OCI-LY1 (cell line): ENCODE measurements around the gene NPC2.

ENCODE experiments used
- H2AFZ ChIP-seq: fragments of 200-600 bp; sonication (generic), shearing (Covaris generic); 2 replicates; pipeline ENCODE4 v1.6.0; 2014; ENCODE audit warnings: antibody characterized with exemption, mild to moderate bottlenecking, low read length
- H3F3A ChIP-seq: fragments of 200-600 bp; sonication (generic), shearing (Covaris generic); 2 replicates; pipeline ENCODE4 v1.6.0; 2014; ENCODE audit warnings: mild to moderate bottlenecking, antibody characterized with exemption, low read length, moderate library complexity; ENCODE audit not compliant: insufficient read depth
- H3K27ac ChIP-seq: fragments of 200-600 bp; sonication (generic); 2 replicates; pipeline ENCODE4 v1.5.1; 2014; ENCODE audit warnings: low read length, mixed run types, mild to moderate bottlenecking, low read depth; ENCODE audit not compliant: poor library complexity, severe bottlenecking
- H3K27me3 ChIP-seq: fragments of 200-600 bp; sonication (generic); 2 replicates; pipeline ENCODE4 v1.6.0; 2014; ENCODE audit warnings: antibody characterized with exemption, mild to moderate bottlenecking, low read length, moderate library complexity; ENCODE audit not compliant: insufficient read depth
- H3K36me3 ChIP-seq: fragments of 200-600 bp; sonication (generic); 2 replicates; pipeline ENCODE4 v1.6.1; 2014; ENCODE audit warnings: mild to moderate bottlenecking, antibody characterized with exemption, low read length, moderate library complexity, mixed read lengths; ENCODE audit not compliant: insufficient read depth
- H3K4me1 ChIP-seq: fragments of 200-600 bp; sonication (generic); 2 replicates; pipeline ENCODE4 v1.5.1; 2014; ENCODE audit warnings: mild to moderate bottlenecking, low read length, moderate library complexity; ENCODE audit not compliant: insufficient read depth, severe bottlenecking
- H3K4me2 ChIP-seq: fragments of 200-600 bp; sonication (generic), shearing (Covaris generic); 2 replicates; pipeline ENCODE4 v1.6.1; 2014; ENCODE audit warnings: low read length
- H3K4me3 ChIP-seq: fragments of 200-600 bp; sonication (generic); 2 replicates; pipeline ENCODE4 v1.5.1; 2014; ENCODE audit warnings: low read length, low read depth, mild to moderate bottlenecking, mixed read lengths; ENCODE audit not compliant: poor library complexity, severe bottlenecking
- H3K79me2 ChIP-seq: fragments of 200-600 bp; shearing (Covaris generic); 2 replicates; pipeline ENCODE4 v1.6.1; 2016; ENCODE audit warnings: mixed run types, low read length, mixed read lengths; ENCODE audit not compliant: insufficient read depth
- H3K9ac ChIP-seq: fragments of 200-600 bp; sonication (generic), shearing (Covaris generic); 2 replicates; pipeline ENCODE4 v1.6.1; 2014; ENCODE audit warnings: mild to moderate bottlenecking, low read length, mixed read lengths
- H3K9me2 ChIP-seq: fragments of 200-600 bp; sonication (generic), shearing (Covaris generic); 2 replicates; pipeline ENCODE4 v1.6.1; 2014; ENCODE audit warnings: low read depth, mild to moderate bottlenecking, low read length, mixed read lengths
- H3K9me3 ChIP-seq: fragments of 200-600 bp; shearing (Covaris generic); 2 replicates; pipeline ENCODE4 v1.6.1; 2014; ENCODE audit warnings: low read length, mixed read lengths
- H4K20me1 ChIP-seq: fragments of 200-600 bp; sonication (generic), shearing (Covaris generic); 2 replicates; pipeline ENCODE4 v1.6.0; 2016; ENCODE audit warnings: mild to moderate bottlenecking, low read length; ENCODE audit not compliant: insufficient read depth
- CTCF ChIP-seq: fragments of 200-600 bp; sonication (generic), shearing (Covaris generic); IDR thresholded peaks from 2 replicates; pipeline ENCODE4 v1.5.1; 2017; ENCODE audit warnings: mild to moderate bottlenecking, antibody characterized with exemption, low read length, moderate library complexity, mixed read lengths
- EZH2 ChIP-seq: fragments of 200-600 bp; sonication (generic), shearing (Covaris generic); IDR thresholded peaks from 2 replicates; pipeline ENCODE4 v1.8.0; 2017; ENCODE audit warnings: borderline replicate concordance, mixed run types, mild to moderate bottlenecking, antibody characterized with exemption, low read length, moderate library complexity, mixed read lengths

NPC2 gene

GRCh38 chr14:74502236-74503019 is 9.3 kb upstream of the NPC2 start:
- Histone ChIP-seq H3K9me3 (no peaks in the 10 kb centered on the region), H3K4me1 (no peaks in the 10 kb centered on the region), H3K4me2 (no peak overlapping the region), H4K20me1 (no peaks in the 10 kb centered on the region), H3K4me3 (no peak overlapping the region), H3F3A (no peaks in the 10 kb centered on the region), H3K36me3 (no peaks in the 10 kb centered on the region), H3K9ac (no peak overlapping the region), H3K79me2 (no peaks in the 10 kb centered on the region), H2AFZ (no peak overlapping the region), H3K27me3 (no peaks in the 10 kb centered on the region), H3K9me2 (no peaks in the 10 kb centered on the region), H3K27ac (no peak overlapping the region)
- TF ChIP-seq EZH2 (no peak), CTCF (peak; percentile 70)

- Histone ChIP-seq H3F3A (no peaks in the 10 kb centered on the region), H3K36me3 (no peaks in the 10 kb centered on the region), H3K4me1 (no peaks in the 10 kb centered on the region), H3K79me2 (no peaks in the 10 kb centered on the region), H3K4me3 (no peak overlapping the region), H3K4me2 (no peak overlapping the region), H3K9ac (no peak overlapping the region), H3K9me3 (no peaks in the 10 kb centered on the region), H4K20me1 (no peaks in the 10 kb centered on the region), H2AFZ (no peak overlapping the region), H3K27ac (no peak overlapping the region), H3K27me3 (no peaks in the 10 kb centered on the region), H3K9me2 (no peaks in the 10 kb centered on the region)
- no peak for TF ChIP-seq CTCF
- no peak for TF ChIP-seq EZH2
Measured at GRCh38 chr14:74501691-74502090, 8.6 kb upstream of the NPC2 start.

- Histone ChIP-seq H3K4me3 (no peak overlapping the region), H3F3A (no peaks in the 10 kb centered on the region), H3K27me3 (no peaks in the 10 kb centered on the region), H4K20me1 (no peaks in the 10 kb centered on the region), H3K4me2 (no peak overlapping the region), H3K9ac (no peak overlapping the region), H3K27ac (no peak overlapping the region), H3K9me3 (no peaks in the 10 kb centered on the region), H3K4me1 (no peaks in the 10 kb centered on the region), H3K36me3 (no peaks in the 10 kb centered on the region; the same call in 1 of the 2 replicates), H3K79me2 (no peaks in the 10 kb centered on the region), H2AFZ (no peak overlapping the region), H3K9me2 (no peaks in the 10 kb centered on the region)
- peak; percentile 47 for TF ChIP-seq CTCF
- TF ChIP-seq EZH2, result no peak
Measured at GRCh38 chr14:74501135-74501614, 8.1 kb upstream of the NPC2 start.
